HG03439 (cell line): Measurements from ENCODE around the gene ABL2.
"Not testable (repeated sequence)": the region's sequence is repeated elsewhere in the genome, so short reads cannot be mapped to it uniquely, and the experiment has no call there.

Experiments
- ATAC-seq: cut with Tn5 transposase; IDR thresholded peaks from one replicate; pipeline ENCODE4 v1.9.1; 2021; ENCODE audit warnings: mild to moderate bottlenecking, moderate library complexity; ENCODE audit not compliant: unreplicated experiment

Gene ABL2

GRCh38 chr1:179170468-179170770 is 59.1 kb downstream of the ABL2 start:
- not testable (repeated sequence) for ATAC-seq

GRCh38 chr1:179169616-179170467 is 59.6 kb downstream of the ABL2 start:
- no peak for ATAC-seq

DNA sequence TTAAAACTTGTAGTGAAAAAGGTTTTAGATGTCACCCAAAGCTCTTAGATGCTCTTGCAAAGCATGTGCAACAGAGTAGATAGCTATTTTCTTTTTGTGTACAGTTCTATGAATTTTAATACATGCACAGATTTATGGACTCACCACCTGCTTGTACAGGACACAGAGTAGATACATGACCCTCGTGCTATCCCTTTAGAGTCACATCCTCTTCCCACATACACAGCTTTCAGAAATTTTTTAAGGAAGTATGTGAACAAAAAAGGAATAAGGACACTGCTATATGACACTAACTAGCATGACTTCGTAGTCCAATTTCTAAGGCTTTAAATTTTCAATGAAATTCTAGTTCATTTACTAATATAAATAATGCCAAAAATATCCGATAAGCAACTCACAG is 60.9 kb downstream of the ABL2 start:
- no peak for ATAC-seq

DNA sequence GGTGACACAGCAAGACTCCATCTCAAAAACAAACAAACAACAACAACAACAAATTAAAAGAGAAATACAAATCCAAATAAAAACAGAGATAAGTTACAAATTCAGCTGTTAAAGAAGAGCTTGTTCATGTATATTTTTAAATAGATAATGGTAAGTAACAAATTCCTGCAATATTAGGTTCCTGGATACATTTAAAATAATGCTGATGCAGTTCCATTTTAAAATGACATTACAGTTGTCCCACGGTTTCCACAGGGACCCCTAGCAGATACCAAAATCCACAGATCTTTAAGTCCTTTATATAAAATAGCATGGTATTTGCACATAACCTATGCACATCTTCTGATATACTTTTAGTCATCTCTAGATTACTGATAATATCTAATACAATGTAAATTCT is 61.5 kb downstream of the ABL2 start:
- ATAC-seq: no peak

- no peak for ATAC-seq
Observed at GRCh38 chr1:179167418-179167777, 62.1 kb downstream of the ABL2 start.

DNA sequence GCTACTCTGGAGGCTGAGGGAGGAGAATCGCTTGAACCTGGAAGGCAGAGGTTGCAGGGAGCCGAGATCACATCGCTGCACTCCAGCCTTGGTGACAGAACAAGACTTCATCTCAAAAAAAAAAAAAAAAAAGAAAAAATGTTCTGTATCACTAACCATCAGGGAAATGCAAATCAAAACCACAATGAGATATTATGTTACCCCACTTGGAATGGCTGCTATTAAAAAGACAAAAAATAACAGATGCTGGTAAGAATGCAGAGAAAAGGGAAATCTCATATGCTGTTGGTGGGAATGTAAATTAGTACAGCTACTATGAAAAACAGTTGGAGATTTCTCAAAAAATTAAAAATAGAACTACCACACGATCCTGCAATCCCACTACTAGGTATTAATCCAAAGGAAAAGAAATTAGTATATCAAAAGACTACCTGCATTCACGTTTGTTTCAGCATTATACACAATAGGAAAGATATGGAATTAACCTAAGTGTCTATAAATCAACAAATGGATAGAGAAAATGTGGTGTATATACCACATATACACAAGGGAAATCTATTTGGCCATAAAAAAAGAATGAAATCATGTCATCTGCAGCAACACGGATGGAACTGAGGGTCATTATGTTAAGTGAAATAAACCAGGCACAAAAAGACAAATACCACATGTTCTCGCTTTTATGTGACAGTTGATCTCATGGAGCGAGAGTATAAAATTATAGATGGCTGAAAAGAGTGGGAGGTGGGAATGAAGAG is 62.6 kb downstream of the ABL2 start:
- ATAC-seq: no peak

- no peak for ATAC-seq
Observed at GRCh38 chr1:179164494-179164893, 65.0 kb downstream of the ABL2 start.

- ATAC-seq: no peak
Observed at GRCh38 chr1:179156708-179157107, 72.8 kb downstream of the ABL2 start.

DNA sequence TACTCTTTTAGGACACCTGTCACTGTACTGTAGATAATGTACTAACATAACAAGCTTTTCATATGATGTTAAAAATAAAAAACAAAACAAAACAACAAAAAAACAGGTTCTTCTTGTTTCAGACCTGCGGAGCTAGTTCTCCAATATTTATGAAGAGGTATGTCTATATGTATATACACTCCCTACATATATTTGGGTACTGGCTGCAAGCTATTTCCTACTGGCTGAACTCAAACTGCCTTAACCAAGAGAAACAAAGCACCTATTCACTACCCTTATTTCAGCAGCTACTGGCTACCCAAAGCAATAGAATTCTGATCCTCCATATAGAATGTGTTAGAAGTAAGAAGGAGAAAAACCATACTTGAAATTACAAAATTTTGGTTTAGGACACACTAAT is 73.5 kb downstream of the ABL2 start:
- no peak for ATAC-seq

DNA sequence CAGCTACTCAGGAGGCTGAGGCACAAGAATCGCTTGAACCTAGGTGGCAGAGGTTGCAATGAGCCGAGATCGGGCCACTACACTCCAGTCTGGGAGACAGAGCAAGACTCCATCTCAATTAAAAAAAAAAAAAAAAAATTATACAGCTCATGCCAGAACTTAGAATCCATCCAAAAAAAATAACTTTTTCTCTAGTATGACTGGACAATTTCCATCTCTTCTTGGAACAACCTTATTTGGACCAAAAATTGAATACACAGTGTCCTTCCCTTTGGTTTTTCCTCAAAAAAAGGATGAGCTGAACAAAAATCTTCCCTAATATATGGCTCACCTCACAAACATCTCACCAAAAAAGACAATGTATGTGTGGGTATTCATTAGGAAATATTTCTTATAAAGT is 73.9 kb downstream of the ABL2 start:
- no peak for ATAC-seq

DNA sequence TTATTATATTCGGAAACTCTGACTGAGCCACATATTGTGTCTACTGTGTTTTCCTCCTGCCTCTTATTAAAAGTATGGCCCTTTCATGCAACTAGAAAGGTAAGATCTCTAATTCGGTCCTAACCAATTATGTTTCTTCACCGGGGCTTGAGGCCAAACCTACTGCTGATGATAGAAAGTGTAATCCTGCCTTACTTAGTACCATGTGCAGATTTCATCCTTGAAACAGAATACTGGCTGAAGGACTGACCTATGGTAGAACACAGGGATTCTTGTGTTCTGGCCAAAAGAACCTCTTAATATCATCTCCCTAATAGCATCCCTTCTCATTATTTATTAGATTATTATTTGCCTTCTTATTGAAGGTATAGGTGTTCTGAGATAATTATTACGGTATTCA is 75.0 kb downstream of the ABL2 start:
- no peak for ATAC-seq

GRCh38 chr1:179153217-179153616 is 76.3 kb downstream of the ABL2 start:
- no peak for ATAC-seq

DNA sequence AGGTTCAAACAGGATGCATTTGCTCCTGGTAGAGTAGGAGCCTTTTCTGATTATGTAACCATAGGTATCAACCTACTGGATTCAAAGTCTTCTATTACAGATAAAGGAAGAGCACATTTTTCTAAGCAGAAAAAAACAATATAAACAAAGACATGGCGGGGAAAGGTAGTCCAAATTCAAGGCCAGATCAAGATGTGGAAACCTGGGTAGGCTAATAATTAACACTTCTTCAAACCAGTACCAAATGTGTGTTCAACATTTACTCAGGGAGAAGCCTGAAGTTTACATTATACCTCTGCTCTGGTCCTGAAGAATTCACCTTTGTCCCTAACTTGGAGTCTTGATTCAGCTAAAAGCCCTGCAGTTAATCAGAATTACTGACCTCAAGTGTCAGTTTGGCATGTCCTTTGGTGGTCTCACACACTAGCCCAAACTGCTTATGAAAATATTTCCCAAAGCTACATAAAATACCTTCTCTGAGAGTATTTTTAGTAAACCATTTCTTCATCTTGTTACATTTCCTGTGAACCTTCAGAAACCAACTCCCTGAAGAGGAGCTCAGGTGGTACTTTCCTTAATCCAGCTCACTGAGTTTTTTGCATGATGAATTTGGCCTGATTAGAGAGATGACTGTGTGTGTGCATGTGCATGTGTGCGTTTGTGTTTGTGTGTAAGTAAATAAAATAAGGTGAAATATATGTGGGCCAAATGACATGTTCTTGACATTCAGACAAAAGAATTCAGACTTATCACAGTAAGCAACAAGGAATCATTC is 77.4 kb downstream of the ABL2 start:
- ATAC-seq: no peak

DNA sequence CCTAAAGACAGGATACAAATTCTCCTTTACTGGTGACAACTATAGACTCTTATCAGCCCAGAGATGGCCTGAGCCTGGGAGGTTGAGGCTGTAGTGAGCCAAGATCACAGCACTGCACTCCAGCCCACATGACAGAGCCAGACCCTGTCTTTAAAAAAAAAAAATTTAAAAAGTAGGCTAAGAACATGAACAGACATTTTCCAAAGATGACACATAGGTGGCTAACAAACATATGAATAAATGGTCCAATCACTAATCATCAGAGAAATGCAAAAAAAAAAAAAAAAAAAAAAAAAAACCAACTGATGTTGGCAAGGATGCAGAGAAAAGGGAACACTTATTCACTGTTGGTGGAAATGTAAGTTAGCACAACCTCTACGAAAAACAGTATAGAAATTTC is 82.6 kb downstream of the ABL2 start:
- ATAC-seq: no peak

GRCh38 chr1:179146476-179146875 is 83.0 kb downstream of the ABL2 start:
- no peak for ATAC-seq

DNA sequence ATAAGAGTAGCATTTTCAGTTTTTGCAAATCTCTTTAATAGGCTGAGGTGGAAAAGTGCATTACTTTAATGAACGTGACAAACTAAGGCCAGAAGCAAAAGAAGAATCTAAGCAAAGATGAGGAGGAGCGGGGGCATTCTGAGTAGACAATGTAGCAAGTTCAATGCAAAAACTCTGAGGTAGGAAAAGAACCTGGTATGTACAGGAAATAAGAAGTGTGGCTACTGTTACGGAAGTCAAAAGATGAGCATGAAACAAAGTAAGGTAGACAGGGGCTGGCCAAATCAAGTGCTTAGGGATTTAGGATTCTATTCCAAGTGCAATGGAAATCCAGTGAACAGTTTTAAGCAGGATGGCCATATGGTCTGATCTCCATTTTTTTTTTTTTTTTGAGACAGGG is 84.0 kb downstream of the ABL2 start:
- ATAC-seq: no peak

- no peak for ATAC-seq
Observed at GRCh38 chr1:179144626-179145025, 84.9 kb downstream of the ABL2 start.

DNA sequence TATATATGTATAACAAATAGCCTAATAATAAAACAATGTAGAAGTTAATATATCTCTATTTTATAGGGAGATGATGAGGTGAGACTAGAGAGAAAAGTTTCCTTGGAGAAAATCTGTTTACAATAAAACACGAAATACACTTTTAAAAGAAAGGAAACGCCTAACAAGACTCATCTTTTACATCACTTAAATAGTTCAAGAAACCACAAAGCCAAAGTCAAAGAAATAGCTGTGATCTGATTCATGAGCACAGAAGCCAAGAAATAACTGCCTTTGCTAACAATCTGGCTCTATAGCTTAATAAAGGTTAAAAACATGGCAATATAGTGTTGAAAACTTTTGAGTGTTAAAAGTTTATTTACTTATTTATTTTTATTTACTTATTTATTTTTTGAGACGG is 86.2 kb downstream of the ABL2 start:
- ATAC-seq: no peak

GRCh38 chr1:179142889-179143299 is 86.6 kb downstream of the ABL2 start:
- no peak for ATAC-seq

- ATAC-seq: no peak
Observed at GRCh38 chr1:179141592-179142251, 87.8 kb downstream of the ABL2 start.

DNA sequence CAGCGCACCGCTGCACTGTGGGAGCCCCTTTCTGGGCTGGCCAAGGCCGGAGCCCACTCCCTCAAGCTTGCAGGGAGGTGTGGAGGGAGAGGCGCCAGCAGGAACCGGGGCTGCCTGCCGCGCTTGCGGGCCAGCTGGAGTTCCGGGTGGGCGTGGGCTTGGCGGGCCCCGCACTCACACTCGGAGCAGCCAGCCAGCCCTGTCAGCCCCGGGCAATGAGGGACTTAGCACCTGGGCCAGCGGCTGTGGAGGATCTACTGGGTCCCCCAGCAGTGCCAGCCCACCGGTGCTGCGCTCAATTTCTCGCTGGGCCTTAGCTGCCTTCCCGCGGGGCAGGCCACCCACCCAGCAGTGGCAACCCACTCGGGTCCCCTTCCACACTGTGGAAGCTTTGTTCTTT is 90.7 kb downstream of the ABL2 start:
- not testable (repeated sequence) for ATAC-seq
